ENCODE data around the gene SGPL1.
"Not testable (repeated sequence)": the region's sequence is repeated elsewhere in the genome, so short reads cannot be mapped to it uniquely, and the experiment has no call there.

The SGPL1 gene, protein sequence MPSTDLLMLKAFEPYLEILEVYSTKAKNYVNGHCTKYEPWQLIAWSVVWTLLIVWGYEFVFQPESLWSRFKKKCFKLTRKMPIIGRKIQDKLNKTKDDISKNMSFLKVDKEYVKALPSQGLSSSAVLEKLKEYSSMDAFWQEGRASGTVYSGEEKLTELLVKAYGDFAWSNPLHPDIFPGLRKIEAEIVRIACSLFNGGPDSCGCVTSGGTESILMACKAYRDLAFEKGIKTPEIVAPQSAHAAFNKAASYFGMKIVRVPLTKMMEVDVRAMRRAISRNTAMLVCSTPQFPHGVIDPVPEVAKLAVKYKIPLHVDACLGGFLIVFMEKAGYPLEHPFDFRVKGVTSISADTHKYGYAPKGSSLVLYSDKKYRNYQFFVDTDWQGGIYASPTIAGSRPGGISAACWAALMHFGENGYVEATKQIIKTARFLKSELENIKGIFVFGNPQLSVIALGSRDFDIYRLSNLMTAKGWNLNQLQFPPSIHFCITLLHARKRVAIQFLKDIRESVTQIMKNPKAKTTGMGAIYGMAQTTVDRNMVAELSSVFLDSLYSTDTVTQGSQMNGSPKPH

DNA sequence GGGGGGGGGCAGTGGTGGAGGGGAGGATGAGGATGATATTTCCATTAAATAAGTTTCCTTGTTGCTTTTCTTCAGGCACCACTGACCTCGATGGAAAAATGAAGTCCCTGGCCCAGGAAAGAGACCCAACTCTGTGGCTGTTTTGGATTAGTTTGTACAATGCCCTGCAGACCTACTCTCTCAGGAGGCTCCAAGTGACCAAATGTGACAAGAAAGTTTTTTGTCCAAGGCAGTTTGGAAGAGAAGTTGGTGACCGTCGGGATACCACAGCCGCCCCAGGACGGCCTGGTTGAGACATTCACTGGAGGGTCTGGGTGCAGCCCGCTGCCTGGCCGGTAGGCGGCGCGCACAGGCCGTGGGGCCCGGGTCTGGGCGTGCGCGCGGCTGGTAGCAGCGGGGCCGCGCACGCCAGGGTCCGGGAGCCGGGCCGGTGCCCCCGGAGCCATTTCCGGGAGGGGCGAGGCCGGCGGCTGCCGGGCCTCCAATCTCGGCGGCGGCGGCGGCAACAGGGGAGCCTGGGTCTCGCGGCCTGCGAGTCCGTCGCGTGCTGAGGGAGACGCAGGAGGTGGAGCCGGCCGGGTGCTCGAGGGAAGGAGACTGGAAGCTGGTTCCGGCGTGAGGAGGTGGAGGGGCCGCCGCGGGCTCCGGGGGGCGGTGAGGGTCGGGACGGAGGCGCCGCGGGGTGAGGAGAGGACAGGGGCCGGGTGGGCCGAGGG, at the start of gene SGPL1:
SGPL1 (plus strand) TSS at position 445 of the 716 bp plus-strand sequence. CDS start 906 bp downstream, outside the sequence.
- FAIRE-seq: peak; percentile 71

DNA sequence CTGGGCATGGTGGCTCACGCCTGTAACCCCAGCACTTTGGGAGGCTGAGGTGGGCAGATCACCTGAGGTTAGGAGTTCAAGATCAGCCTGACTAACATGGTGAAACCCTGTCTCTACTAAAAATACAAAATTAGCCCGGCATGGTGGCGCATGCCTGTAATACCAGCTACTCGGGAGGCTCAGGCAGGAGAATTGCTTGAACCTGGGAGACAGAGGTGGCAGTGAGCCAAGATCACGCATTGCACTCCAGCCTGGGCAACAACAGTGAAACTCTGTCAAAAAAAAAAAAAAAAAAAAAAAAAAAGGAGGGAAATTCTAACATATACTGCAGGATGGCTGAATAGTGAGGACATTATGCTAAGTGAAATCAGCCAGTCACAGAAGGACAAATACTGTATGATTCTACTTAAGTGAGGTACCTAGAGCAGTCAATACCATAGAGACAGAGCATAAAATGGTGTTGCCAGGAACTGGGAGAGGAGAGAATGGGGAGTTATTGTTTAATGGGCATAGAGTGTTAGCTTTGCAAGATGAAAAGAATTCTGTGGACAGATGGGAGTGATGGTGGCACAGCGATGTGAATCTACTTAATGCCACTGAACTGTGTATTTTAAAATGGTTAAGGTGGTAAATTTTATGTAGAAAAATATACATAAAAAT, 47.6 kb upstream of the SGPL1 start:
- not testable (repeated sequence) for FAIRE-seq; DNase-seq (ENCODE audit: low spot score)

More for the DNA sequence above, at the start of gene SGPL1:
- peak; percentile 99 for DNase-seq (ENCODE audit: low spot score)

DNA sequence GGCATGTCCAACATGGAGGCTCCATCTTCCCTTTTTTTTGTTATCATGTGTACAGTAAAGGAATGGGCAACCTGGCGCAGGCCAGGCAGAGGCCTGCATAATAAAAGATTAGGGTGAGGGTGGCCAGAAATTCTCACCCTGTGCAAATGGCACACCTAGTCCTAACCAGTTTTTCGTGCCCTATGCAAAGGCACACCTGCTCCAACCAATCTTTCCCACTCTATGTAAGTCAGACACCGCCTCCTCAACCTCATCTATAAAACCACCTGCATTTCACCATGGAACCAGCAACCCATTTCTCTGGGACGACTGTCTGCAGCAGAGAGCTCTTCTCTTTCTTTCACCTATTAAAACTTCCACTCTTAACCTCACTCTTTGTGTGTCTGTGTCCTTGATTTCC, 46.6 kb upstream of the SGPL1 start:
- FAIRE-seq: no peak

DNA sequence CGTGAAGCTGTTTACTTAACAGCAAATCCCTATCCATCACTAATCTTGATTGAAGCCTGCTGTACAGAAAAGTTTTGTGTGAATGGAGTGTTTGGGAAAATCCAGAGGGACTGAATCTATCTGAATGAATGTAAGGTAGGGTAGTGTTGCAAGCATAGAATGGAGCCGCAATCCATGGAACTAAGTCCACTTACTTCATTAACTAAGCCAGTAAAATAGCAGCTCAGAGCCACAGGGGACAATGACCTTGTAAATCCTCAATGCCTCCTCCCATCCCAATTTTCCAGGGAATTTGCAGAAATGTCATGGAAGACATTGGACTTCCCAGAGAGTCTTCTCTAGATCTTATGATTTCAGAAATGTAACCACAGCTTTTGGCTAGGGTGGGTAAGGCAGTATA, 45.7 kb upstream of the SGPL1 start:
- DNase-seq (ENCODE audit: low spot score) (no peak), FAIRE-seq (no peak)

More for the DNA sequence above, 46.6 kb upstream of the SGPL1 start:
- no peak for DNase-seq (ENCODE audit: low spot score)

- FAIRE-seq; DNase-seq (ENCODE audit: low spot score): not testable (repeated sequence)
Observed at GRCh38 chr10:70770516-70770915, 45.2 kb upstream of the SGPL1 start.

- DNase-seq (ENCODE audit: low spot score) (no peak), FAIRE-seq (no peak)
Observed at GRCh38 chr10:70771311-70772194, 44.2 kb upstream of the SGPL1 start.

DNA sequence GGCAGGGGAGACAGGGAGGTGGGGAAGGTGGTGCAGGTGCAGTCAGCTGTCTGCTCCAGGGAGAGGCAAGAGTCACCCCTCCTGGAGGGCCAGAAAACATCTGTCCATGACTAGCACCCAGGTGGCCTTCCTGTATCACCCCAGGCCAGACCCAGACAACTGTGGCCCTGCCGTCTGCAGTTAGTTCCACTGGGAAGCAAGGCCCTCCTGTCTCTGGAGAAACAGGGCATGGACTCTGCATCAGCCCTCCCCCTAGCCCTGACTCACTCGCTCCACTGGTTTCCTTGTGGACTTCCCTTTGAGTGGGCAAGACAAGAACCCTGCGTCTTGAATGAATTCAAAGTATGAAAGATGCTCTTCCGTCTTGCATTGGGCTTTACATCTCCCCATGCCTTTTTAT, 43.1 kb upstream of the SGPL1 start:
- DNase-seq (ENCODE audit: low spot score) (no peak), FAIRE-seq (no peak)

DNA sequence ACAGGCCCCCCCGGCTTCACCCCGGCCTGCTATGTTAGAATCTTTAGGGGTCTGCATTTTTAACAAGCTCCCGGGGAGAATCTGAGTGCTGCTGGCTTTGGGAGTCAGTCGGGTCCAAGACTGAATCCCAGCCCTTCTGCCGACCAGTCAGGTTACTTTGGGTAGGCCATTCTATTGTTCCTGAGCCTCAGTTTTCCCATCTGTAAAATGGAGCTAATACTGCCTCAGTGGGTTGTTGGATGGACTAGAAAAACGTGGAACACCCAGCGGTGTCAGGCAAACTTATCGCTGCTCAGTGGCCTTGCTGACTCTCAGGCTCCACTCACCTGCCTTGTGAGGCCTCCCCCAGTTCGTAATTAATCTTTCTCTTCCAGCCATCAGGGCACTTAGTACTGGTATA, 42.3 kb upstream of the SGPL1 start:
- DNase-seq (ENCODE audit: low spot score) (no peak), FAIRE-seq (no peak)

GRCh38 chr10:70773965-70774809, 41.6 kb upstream of the SGPL1 start:
- FAIRE-seq (peak; percentile 92), DNase-seq (ENCODE audit: low spot score) (no peak)

DNA sequence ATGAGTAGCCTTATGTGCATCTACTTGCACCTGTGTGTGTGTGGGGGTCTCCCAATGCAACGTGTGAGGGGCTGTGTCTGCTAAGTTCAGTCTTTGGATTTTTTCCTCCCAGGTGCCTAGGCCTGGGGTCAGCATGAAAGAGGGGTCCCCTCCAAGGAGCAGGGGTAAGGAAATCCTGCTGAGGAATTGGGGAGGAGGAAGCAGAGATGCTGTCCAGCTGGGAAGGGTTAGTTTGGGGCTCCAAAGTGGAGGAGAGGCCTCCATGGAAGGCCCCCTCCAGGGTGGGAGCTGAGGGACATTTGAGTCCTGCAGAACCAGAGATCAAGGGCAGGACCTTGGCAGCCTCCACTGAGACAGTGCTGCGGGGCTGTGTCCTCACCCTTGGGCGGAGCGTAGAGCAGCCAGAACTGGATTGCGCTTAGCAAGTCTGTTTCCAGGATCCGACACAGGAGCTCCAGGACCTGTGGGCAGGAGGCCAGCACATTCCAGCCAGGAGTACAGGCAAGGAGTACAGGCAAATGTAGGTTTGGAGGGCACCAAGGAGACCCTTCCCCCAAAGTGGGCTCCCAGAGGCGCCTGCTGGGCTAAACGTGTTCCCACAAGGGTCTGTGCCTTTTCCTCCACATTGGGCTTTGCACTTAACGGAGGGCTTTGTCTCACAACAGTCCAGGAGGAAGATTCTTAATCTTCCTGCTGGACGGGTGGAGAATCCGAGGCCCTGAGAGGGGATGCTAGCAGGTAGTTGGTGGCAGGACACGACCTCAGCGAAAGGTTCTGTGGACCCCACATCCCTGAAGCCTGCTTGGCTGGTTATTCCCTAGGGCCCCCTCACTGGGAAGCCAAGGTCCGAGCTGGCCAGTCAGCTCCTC, 40.7 kb upstream of the SGPL1 start:
- DNase-seq (ENCODE audit: low spot score) (no peak), FAIRE-seq (no peak)

GRCh38 chr10:70775679-70776454, 39.9 kb upstream of the SGPL1 start:
- FAIRE-seq (no peak), DNase-seq (ENCODE audit: low spot score) (no peak)

DNA sequence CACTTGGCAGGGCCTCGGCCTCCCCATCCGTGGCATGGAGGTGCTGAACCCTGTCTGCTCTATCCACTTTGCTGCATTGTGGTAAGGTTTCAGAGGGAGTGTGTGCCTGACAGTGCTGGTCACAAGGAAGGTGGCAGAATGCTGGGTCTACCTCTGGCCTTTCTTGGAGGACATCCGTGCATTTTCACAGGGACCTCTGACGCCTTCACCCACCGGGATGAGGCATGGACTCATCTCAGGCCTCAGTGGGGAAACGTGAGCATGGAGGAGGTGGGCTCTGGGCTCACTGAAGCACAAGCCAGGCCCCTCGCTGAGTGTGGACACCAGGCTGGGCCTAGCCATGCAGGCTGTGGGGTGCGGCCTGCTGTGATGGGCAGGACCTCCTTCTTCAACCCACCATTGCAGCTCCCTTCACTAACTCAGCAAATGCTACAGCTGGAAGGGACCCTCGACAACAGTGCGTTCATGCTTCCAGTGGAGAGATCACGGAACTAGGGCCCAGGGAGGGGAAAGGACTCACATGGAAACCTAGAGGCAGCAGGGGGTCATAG, 39.2 kb upstream of the SGPL1 start:
- DNase-seq (ENCODE audit: low spot score): no peak
- no peak for FAIRE-seq

- DNase-seq (ENCODE audit: low spot score) (no peak), FAIRE-seq (no peak)
Observed at GRCh38 chr10:70777063-70777875, 38.5 kb upstream of the SGPL1 start.

DNA sequence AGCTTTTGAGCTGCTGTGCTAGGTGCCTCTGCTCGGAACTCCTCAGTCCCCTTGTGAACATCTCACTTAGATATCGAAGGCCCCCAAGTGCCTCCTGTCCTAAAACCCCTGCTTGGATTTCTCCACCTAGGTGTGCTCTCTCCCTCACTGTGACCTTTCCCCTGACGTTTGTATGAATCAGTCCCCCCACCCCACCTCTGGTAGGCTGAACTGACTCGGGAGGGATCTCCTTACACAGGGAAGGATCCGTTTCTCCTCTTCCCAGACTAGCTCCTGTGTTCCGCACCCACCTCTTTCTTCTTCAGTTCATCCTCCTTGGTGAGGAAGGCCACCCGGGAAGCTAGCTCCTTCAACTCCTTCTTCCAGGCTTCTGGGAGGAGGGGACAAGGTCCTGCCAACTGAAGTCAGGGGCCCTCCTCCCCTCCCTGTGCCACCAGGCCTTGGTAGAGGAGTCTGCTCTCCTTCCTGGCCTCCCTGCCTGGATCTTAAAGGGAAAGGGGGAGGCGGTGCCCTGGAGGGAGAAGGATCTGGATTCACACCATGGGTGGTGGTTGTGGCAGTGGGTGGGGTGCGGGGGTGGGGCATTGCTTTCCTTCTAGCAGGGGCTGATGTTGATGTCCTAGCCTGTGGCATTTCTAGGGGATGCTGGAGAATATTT, 37.4 kb upstream of the SGPL1 start:
- peak; percentile 35 for FAIRE-seq

DNA sequence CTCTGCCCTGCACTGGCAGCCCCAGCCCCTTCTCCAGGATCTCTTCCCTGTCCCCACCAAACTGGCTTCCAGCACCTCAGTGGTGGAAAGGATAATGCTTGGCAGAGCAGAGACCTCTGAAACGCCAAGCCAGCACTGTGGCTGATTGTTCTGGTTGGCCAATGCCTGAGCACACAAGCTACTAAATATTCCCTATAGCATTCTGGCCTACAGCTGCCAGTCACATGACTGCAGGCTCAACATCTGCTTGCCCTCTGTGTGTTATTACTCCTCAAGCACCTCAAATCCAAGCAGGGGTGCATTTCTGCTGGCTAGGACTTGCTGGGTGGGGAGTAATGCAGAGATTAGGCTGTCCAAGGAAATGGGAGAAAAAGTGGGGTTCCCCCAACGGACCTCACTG, 36.7 kb upstream of the SGPL1 start:
- DNase-seq (ENCODE audit: low spot score): no peak

More for the DNA sequence above, 37.4 kb upstream of the SGPL1 start:
- DNase-seq (ENCODE audit: low spot score): peak; percentile 8

More for the DNA sequence above, 36.7 kb upstream of the SGPL1 start:
- no peak for FAIRE-seq
